ENCODE measurements around the gene PPP2R2C. TPM values are rescaled to one million over a fixed set of nuclear protein-coding genes. Genes with fewer than 3 reads are reported as not detected.

The PPP2R2C gene
- polyA plus RNA-seq, 1 of the 3 experiments (the other 2 are of a cell fraction) = 0.21 TPM

- DNase-seq = no peak
- no peaks in the 10 kb centered on the region for H3K9me2 ChIP-seq
- TF ChIP-seq YY1 (IDR thresholded peaks at IDR 0.05; ENCODE audit: low read depth) (no peak), JUND (IDR thresholded peaks at IDR 0.05) (no peak), MXI1 (IDR thresholded peaks at IDR 0.05; ENCODE audit: low read depth, low read length) (no peak), CHD2 (IDR thresholded peaks at IDR 0.05; ENCODE audit: low read length, partially characterized antibody) (no peak), ZBTB33 (IDR thresholded peaks at IDR 0.05; ENCODE audit: borderline replicate concordance, low read depth) (no peak), MEF2A (IDR thresholded peaks at IDR 0.05; ENCODE audit: borderline replicate concordance, low read depth) (no peak)
- ChIA-PET POLR2A (no interaction called here), CTCF (interaction anchor here (1.5 kb wide), 1 partner anchor 11 kb away, joined by 3 read pairs; no protein-coding TSS in a partner anchor)
- H4K20me1 ChIP-seq (ENCODE audit: insufficient read depth) = no peaks in the 10 kb centered on the region
- H3K27ac ChIP-seq (ENCODE audit: low read depth in 2 of 2, low read length in 1 of 2) = no peak overlapping the region
- H2AFZ ChIP-seq (ENCODE audit: low read depth) = no peak overlapping the region
- H3K4me1 ChIP-seq (ENCODE audit: control insufficient read depth in 1 of 2, insufficient read depth in 2 of 2, low read depth in 1 of 2, low read length in 1 of 2) = peaks cover 0 to 10% of the 10 kb centered on the region in 2 experiments; a peak in 2 of 4 replicates
- H3K4me2 ChIP-seq = no peak overlapping the region
- H3K79me2 ChIP-seq (ENCODE audit: insufficient read depth) = no peaks in the 10 kb centered on the region
- H3K9me3 ChIP-seq = no peaks in the 10 kb centered on the region
- H3K27me3 ChIP-seq (ENCODE audit: insufficient read depth) = no peaks in the 10 kb centered on the region
- H3K36me3 ChIP-seq (replicated peaks in 1 of 2; ENCODE audit: control insufficient read depth in 1 of 2, insufficient read depth in 2 of 2, low read length in 1 of 2) = no peaks in the 10 kb centered on the region
- H3K4me3 ChIP-seq (ENCODE audit: low read depth in 2 of 2, low read length in 1 of 2) = no peak overlapping the region
- H3F3A ChIP-seq (replicated peaks; ENCODE audit: insufficient read depth) = no peaks in the 10 kb centered on the region
- WGBS (ENCODE audit: low lambda C conversion rate) = 49% methylated on average over 10 of the region's 11 CpGs
- H3K9ac ChIP-seq = no peak overlapping the region
These were observed 62.3 kb downstream of the PPP2R2C start for GRCh38 chr4:6410068-6410467.

GRCh38 chr4:6409381-6409780, 63.0 kb downstream of the PPP2R2C start:
- Histone ChIP-seq H3K4me1 (ENCODE audit: control insufficient read depth in 1 of 2, insufficient read depth in 2 of 2, low read depth in 1 of 2, low read length in 1 of 2) (peaks cover 0 to 17% of the 10 kb centered on the region in 2 experiments; a peak in 2 of 4 replicates), H3K27me3 (ENCODE audit: insufficient read depth) (no peaks in the 10 kb centered on the region), H3F3A (replicated peaks; ENCODE audit: insufficient read depth) (no peaks in the 10 kb centered on the region), H3K4me2 (no peak overlapping the region), H2AFZ (ENCODE audit: low read depth) (no peak overlapping the region), H3K9me3 (no peaks in the 10 kb centered on the region), H4K20me1 (ENCODE audit: insufficient read depth) (no peaks in the 10 kb centered on the region), H3K9ac (no peak overlapping the region), H3K4me3 (ENCODE audit: low read depth in 2 of 2, low read length in 1 of 2) (no peak overlapping the region), H3K36me3 (replicated peaks in 1 of 2; ENCODE audit: control insufficient read depth in 1 of 2, insufficient read depth in 2 of 2, low read length in 1 of 2) (no peaks in the 10 kb centered on the region), H3K27ac (ENCODE audit: low read depth in 2 of 2, low read length in 1 of 2) (no peak overlapping the region), H3K9me2 (no peaks in the 10 kb centered on the region), H3K79me2 (ENCODE audit: insufficient read depth) (no peaks in the 10 kb centered on the region)
- no peak for DNase-seq
- 28% methylated on average over 5 of the region's 6 CpGs for WGBS (ENCODE audit: low lambda C conversion rate)
- ChIA-PET CTCF (no interaction called here), POLR2A (no interaction called here)
- TF ChIP-seq RFX5 (IDR thresholded peaks at IDR 0.05; ENCODE audit: low read length) (no peak), FOXM1 (IDR thresholded peaks at IDR 0.05; ENCODE audit: low read depth) (no peak), EZH2phosphoT487 (IDR thresholded peaks at IDR 0.05; ENCODE audit: borderline replicate concordance, low read depth) (no peak), FOSL2 (IDR thresholded peaks at IDR 0.05; ENCODE audit: borderline replicate concordance, low read depth) (no peak)

- Histone ChIP-seq H3K36me3 (replicated peaks in 1 of 2; ENCODE audit: control insufficient read depth in 1 of 2, insufficient read depth in 2 of 2, low read length in 1 of 2) (no peaks in the 10 kb centered on the region), H3K27ac (ENCODE audit: low read depth in 2 of 2, low read length in 1 of 2) (no peak overlapping the region), H3K4me2 (no peak overlapping the region), H3K9me3 (no peaks in the 10 kb centered on the region), H3K4me1 (ENCODE audit: control insufficient read depth in 1 of 2, insufficient read depth in 2 of 2, low read depth in 1 of 2, low read length in 1 of 2) (peaks cover 0 to 18% of the 10 kb centered on the region in 2 experiments; a peak in 2 of 4 replicates), H3K79me2 (ENCODE audit: insufficient read depth) (no peaks in the 10 kb centered on the region), H3F3A (replicated peaks; ENCODE audit: insufficient read depth) (no peaks in the 10 kb centered on the region), H3K4me3 (ENCODE audit: low read depth in 2 of 2, low read length in 1 of 2) (no peak overlapping the region), H3K9me2 (no peaks in the 10 kb centered on the region), H3K9ac (no peak overlapping the region), H2AFZ (ENCODE audit: low read depth) (no peak overlapping the region), H4K20me1 (ENCODE audit: insufficient read depth) (no peaks in the 10 kb centered on the region), H3K27me3 (ENCODE audit: insufficient read depth) (no peaks in the 10 kb centered on the region)
- ChIA-PET CTCF (interaction anchor here (1.2 kb wide), 1 partner anchor 47 kb away, joined by 3 read pairs; no protein-coding TSS in a partner anchor), POLR2A (no interaction called here)
- WGBS (ENCODE audit: low lambda C conversion rate) = 33% methylated on average over 2 of the region's 4 CpGs
- TF ChIP-seq EP300 (IDR thresholded peaks at IDR 0.05; ENCODE audit: borderline replicate concordance in 1 of 2, low read depth in 1 of 2, low read length in 1 of 2) (no peak), USF2 (IDR thresholded peaks at IDR 0.05; ENCODE audit: borderline replicate concordance, low read depth, low read length) (no peak), EZH2phosphoT487 (IDR thresholded peaks at IDR 0.05; ENCODE audit: borderline replicate concordance, low read depth) (no peak), RFX5 (IDR thresholded peaks at IDR 0.05; ENCODE audit: low read length) (no peak), USF1 (IDR thresholded peaks at IDR 0.05; ENCODE audit: borderline replicate concordance, low read depth) (no peak)
- DNase-seq = no peak
These were observed 64.2 kb downstream of the PPP2R2C start for GRCh38 chr4:6408263-6408662.

Data from SK-N-SH (cell line).